Esophagus muscularis mucosa (tissue), 3 donors: ENCODE results near the gene ZRANB1.

Experiments
- CTCF ChIP-seq, 3 experiments: fragments of 200-600 bp in 2 of 3; fragments of 450-650 bp in 1 of 3; sonication (generic) in 2 of 3; IDR thresholded peaks; one replicate each; pipeline ENCODE4 v1.5.1; 2017 to 2019; ENCODE audit warnings: antibody characterized with exemption in 3 of 3, mild to moderate bottlenecking in 2 of 3, moderate library complexity in 1 of 3
- POLR2A ChIP-seq: fragments of 450-650 bp; IDR thresholded peaks from one replicate; pipeline ENCODE4 v1.6.1; 2017; ENCODE audit warnings: antibody characterized with exemption, moderate library complexity, mild to moderate bottlenecking, low read depth

GRCh38 chr10:125002423-125003145, 60.7 kb downstream of the ZRANB1 start:
- no peak for TF ChIP-seq CTCF (IDR thresholded peaks at IDR 0.05)
- no peak for TF ChIP-seq POLR2A
